ENCODE results near the gene BHMT2. TPM values are rescaled to one million over a fixed set of nuclear protein-coding genes. Genes with fewer than 3 reads are reported as not detected.

Gene BHMT2
- total and polyA plus RNA-seq, 2 of the 4 experiments (the other 2 are of a cell fraction): 0.36 to 0.60 TPM

- no peaks in the 10 kb centered on the region for H3K9me3 ChIP-seq (ENCODE audit: control insufficient read depth, insufficient read depth, low read length)
- BruUV-seq (replicated peaks): no TSS peak
- H2BK120ac ChIP-seq (ENCODE audit: low read depth, low read length): peak overlapping the region; percentile 26; the same call in 1 of the 2 replicates
- H2AK9ac ChIP-seq (replicated peaks; ENCODE audit: low read depth, low read length, poor library complexity): no peak overlapping the region
- no peak overlapping the region for H3K4me3 ChIP-seq (ENCODE audit: insufficient read depth, low read depth, low read length)
- H4K5ac ChIP-seq (ENCODE audit: low read depth, low read length): no peak overlapping the region
- H3K27ac ChIP-seq (ENCODE audit: insufficient read depth, low read length): no peak overlapping the region
- ChIA-PET CTCF (interaction anchor here (1.1 to 9.5 kb wide), 2 partner anchors 80 to 109 kb away, joined by 3 to 115 read pairs; no protein-coding TSS in a partner anchor), POLR2A (ENCODE audit: unreplicated experiment) (no interaction called here)
- no peak overlapping the region for H4K8ac ChIP-seq (ENCODE audit: low read depth in 2 of 2, low read length in 2 of 2)
- no peaks in the 10 kb centered on the region for H3K36me3 ChIP-seq (ENCODE audit: control insufficient read depth, insufficient read depth, low read length)
- DNase-seq (no peak), ATAC-seq (ENCODE audit: low read depth) (no peak)
- H3K18ac ChIP-seq (ENCODE audit: low read depth, low read length): peak overlapping the region; percentile 20; the same call in 1 of the 2 replicates
- no peak overlapping the region for H4K91ac ChIP-seq (ENCODE audit: insufficient read depth, low read depth, low read length)
- in situ Hi-C loops (cut with MboI; ENCODE audit: low sequenced_read_pairs): loop anchor here (10.0 kb wide), 1 partner anchor 441 kb away; no protein-coding TSS in a partner anchor
- H3K56ac ChIP-seq (ENCODE audit: extremely low read depth, insufficient read depth, low read length): no peak overlapping the region
- peaks cover 5% of the 10 kb centered on the region for H3K4me1 ChIP-seq (ENCODE audit: control insufficient read depth, insufficient read depth, low read length)
- H3K4ac ChIP-seq (ENCODE audit: low read depth, low read length): no peak overlapping the region
- H2AFZ ChIP-seq (replicated peaks; ENCODE audit: low read length, poor library complexity): no peak overlapping the region
- 80% methylated on average over 1 of the region's 1 CpG; no CpG with 5 or more reads in 1 of the 2 experiments for WGBS, 2 experiments (ENCODE audit: extremely low coverage in 2 of 2, insufficient read length in 1 of 2)
- intact Hi-C loops (cut with micrococcal nuclease): loop anchor here (5.0 to 10.0 kb wide), 5 partner anchors 41 to 1849 kb away; partner anchors contain the start of genes JMY and TENT2
- H2BK20ac ChIP-seq (ENCODE audit: low read depth, low read length): peak overlapping the region; percentile 27; the same call in 1 of the 2 replicates
- H2AK5ac ChIP-seq (ENCODE audit: low read depth, low read length): no peak overlapping the region
- H3K27me3 ChIP-seq (ENCODE audit: control insufficient read depth, insufficient read depth, low read length): peaks cover 8% of the 10 kb centered on the region
- no peak overlapping the region for H3K23ac ChIP-seq (ENCODE audit: low read depth, low read length)
- no peak overlapping the region for H2BK5ac ChIP-seq (ENCODE audit: low read depth, low read length, poor library complexity, severe bottlenecking)
- peak overlapping the region; percentile 74; the same call in 1 of the 2 replicates for H3K14ac ChIP-seq (replicated peaks; ENCODE audit: low read depth, low read length)
- TF ChIP-seq, protein P1, sequence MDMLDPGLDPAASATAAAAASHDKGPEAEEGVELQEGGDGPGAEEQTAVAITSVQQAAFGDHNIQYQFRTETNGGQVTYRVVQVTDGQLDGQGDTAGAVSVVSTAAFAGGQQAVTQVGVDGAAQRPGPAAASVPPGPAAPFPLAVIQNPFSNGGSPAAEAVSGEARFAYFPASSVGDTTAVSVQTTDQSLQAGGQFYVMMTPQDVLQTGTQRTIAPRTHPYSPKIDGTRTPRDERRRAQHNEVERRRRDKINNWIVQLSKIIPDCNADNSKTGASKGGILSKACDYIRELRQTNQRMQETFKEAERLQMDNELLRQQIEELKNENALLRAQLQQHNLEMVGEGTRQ (IDR thresholded peaks at IDR 0.05; ENCODE audit: low read depth, low read length): no peak
- TF ChIP-seq MAFK (IDR thresholded peaks at IDR 0.05; ENCODE audit: low read depth, low read length): no peak
- no peak for TF ChIP-seq CEBPB (IDR thresholded peaks at IDR 0.05; ENCODE audit: low read depth, low read length)
- TF ChIP-seq, protein P2, sequence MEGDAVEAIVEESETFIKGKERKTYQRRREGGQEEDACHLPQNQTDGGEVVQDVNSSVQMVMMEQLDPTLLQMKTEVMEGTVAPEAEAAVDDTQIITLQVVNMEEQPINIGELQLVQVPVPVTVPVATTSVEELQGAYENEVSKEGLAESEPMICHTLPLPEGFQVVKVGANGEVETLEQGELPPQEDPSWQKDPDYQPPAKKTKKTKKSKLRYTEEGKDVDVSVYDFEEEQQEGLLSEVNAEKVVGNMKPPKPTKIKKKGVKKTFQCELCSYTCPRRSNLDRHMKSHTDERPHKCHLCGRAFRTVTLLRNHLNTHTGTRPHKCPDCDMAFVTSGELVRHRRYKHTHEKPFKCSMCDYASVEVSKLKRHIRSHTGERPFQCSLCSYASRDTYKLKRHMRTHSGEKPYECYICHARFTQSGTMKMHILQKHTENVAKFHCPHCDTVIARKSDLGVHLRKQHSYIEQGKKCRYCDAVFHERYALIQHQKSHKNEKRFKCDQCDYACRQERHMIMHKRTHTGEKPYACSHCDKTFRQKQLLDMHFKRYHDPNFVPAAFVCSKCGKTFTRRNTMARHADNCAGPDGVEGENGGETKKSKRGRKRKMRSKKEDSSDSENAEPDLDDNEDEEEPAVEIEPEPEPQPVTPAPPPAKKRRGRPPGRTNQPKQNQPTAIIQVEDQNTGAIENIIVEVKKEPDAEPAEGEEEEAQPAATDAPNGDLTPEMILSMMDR (conservative IDR thresholded peaks at IDR 0.05; ENCODE audit: low read depth, low read length): no peak
- H2BK15ac ChIP-seq (ENCODE audit: low read depth, low read length): 0 out of 3 replicates have a peak overlapping the region, but pooled peaks have one; percentile 3
- dilution Hi-C loops (cut with HindIII; ENCODE audit: low sequenced_read_pairs, unreplicated experiment): no loop called here
- H3K9ac ChIP-seq (ENCODE audit: low read depth, low read length): no peak overlapping the region
- H3K79me1 ChIP-seq (ENCODE audit: low read depth in 1 of 2, low read length in 2 of 2): no peaks in the 10 kb centered on the region
- H3K9me1 ChIP-seq (ENCODE audit: insufficient read depth, low read length): peaks cover 5% of the 10 kb centered on the region
- no peaks in the 10 kb centered on the region for H4K20me1 ChIP-seq (ENCODE audit: insufficient read depth, low read length)
- no peak overlapping the region for H3K4me2 ChIP-seq (ENCODE audit: low read depth, low read length)
Observed at GRCh38 chr5:79023348-79023747, 46.2 kb upstream of the BHMT2 start.

Measured in IMR-90 (cell line).